Fibroblast of the aortic adventitia (primary cell): Measurements from ENCODE around the gene GJA10. TPM values are rescaled to one million over a fixed set of nuclear protein-coding genes. Genes with fewer than 3 reads are reported as not detected.

Experiments used
- DNase-seq: peaks from one replicate; pipeline ENCODE4 v3.0.0-alpha.2; 2010; ENCODE audit warnings: low read depth
- H3K4me3 ChIP-seq: 2 replicates; pipeline ENCODE4 v1.5.1; 2011; ENCODE audit warnings: low read depth, mild to moderate bottlenecking, control low read depth, low read length, moderate library complexity
- CTCF ChIP-seq: IDR thresholded peaks from 2 replicates; pipeline ENCODE4 v1.5.1; 2011; ENCODE audit warnings: mild to moderate bottlenecking, low read length, control low read depth, inconsistent platforms; ENCODE audit not compliant: insufficient read depth
- total RNA-seq: library from RNA; depleted of rRNA; stranded (reverse); fragments of >200 nt; gene quantifications from 2 replicates; pipeline ENCODE4 v1.2.3, GENCODE V29; 2012; ENCODE audit warnings: low replicate concordance

GJA10 gene
- total RNA-seq, 1 donor: not detected

- TF ChIP-seq CTCF: no peak
- no peak overlapping the region for H3K4me3 ChIP-seq
- DNase-seq: no peak
These were observed 28.1 kb upstream of the GJA10 start for GRCh38 chr6:89866024-89866678.

GRCh38 chr6:89873721-89874120 lies 20.5 kb upstream of the GJA10 start:
- H3K4me3 ChIP-seq: no peak overlapping the region
- TF ChIP-seq CTCF: no peak
- DNase-seq: no peak

GRCh38 chr6:89874438-89874837 lies 19.8 kb upstream of the GJA10 start:
- DNase-seq: no peak
- TF ChIP-seq CTCF: no peak
- no peak overlapping the region for H3K4me3 ChIP-seq

- TF ChIP-seq CTCF: no peak
- DNase-seq: no peak
These were observed 7.7 kb upstream of the GJA10 start for GRCh38 chr6:89886378-89887120.

GRCh38 chr6:89887452-89888137 lies 6.7 kb upstream of the GJA10 start:
- no peak for DNase-seq
- H3K4me3 ChIP-seq: no peak overlapping the region
- TF ChIP-seq CTCF: no peak

More at GRCh38 chr6:89886378-89887120, 7.7 kb upstream of the GJA10 start:
- H3K4me3 ChIP-seq: no peak overlapping the region

GRCh38 chr6:89888138-89888514 lies 6.1 kb upstream of the GJA10 start:
- no peak for TF ChIP-seq CTCF
- no peak overlapping the region for H3K4me3 ChIP-seq

More at GRCh38 chr6:89888138-89888514, 6.1 kb upstream of the GJA10 start:
- no peak for DNase-seq
